H54 (cell line): ENCODE data around the gene NLGN1.
"Not testable (repeated sequence)": the region's sequence is repeated elsewhere in the genome, so short reads cannot be mapped to it uniquely, and the experiment has no call there.

Experiments used
- DNase-seq: peaks from one replicate; pipeline ENCODE4 v3.0.0; 2011; ENCODE audit warnings: low spot score, mixed read lengths; ENCODE audit not compliant: insufficient read length
- FAIRE-seq: peaks from 3 replicates; lab custom pipeline; 2011; peaks lifted over from hg19 to GRCh38; lab: Jason Lieb, UNC
- POLR2A ChIP-seq: IDR thresholded peaks from 2 replicates; pipeline ENCODE4 v1.6.1; 2011; ENCODE audit warnings: low read depth, mild to moderate bottlenecking, low read length

Gene NLGN1

DNA sequence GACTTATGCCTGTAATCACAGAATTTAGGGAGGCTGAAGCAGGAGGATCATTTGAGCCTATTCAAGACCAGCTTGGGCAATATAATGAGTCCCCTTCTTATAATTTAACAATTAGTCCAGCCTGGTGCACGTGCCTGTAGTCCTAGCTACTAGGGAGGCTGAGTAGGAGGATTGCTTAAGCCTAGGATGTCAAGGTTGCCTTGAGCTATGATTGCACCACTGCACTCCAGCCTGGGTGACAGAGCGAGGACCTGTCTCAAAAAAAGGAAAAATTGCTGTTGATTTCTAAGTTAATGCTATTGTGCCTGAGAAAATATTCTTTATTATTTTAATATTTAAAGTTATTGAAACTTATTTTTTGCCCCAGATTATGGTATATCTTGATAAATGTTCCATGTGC lies 159.0 kb downstream of the NLGN1 start:
- no peak for TF ChIP-seq POLR2A
- FAIRE-seq (no peak), DNase-seq (no peak)

DNA sequence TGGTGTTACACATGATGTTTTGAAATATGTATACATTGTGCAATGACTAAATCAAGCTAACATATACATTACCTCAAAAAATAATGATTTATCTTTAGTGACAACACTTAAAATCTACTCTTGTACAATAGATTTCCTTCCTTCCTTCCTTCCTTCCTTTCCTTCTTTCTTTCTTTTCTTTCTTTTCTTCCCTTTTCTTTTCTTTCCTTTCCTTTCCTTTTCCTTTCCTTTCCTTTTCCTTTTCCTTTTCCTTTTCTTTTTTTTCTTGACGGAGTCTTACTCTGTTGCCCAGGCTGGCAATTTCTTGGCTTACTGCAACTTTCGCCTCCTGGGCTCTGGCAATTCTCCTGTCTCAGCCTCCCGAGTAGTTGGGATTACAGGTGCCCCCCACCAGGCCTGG lies 170.5 kb downstream of the NLGN1 start:
- DNase-seq (no peak), FAIRE-seq (peak; percentile 6)

DNA sequence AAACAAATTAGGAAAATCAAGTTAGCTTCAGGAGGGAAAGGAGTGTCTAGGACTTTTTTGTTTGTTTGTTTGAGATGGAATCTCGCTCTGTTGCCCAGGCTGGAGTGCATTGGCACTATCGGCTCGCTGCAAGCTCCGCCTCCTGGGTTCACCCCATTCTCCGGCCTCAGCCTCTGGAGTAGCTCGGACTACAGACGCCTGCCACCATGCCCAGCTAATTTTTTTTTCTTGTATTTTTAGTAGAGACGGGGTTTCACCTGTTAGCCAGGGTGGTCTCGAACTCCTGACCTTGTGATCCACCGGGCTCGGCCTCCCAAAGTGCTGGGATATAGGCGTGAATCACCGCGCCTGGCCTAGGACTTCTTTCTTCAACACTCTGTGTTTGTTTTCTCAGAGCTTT lies 171.1 kb downstream of the NLGN1 start:
- TF ChIP-seq POLR2A: no peak
- FAIRE-seq (no peak), DNase-seq (no peak)

More for the DNA sequence above, 170.5 kb downstream of the NLGN1 start:
- no peak for TF ChIP-seq POLR2A

DNA sequence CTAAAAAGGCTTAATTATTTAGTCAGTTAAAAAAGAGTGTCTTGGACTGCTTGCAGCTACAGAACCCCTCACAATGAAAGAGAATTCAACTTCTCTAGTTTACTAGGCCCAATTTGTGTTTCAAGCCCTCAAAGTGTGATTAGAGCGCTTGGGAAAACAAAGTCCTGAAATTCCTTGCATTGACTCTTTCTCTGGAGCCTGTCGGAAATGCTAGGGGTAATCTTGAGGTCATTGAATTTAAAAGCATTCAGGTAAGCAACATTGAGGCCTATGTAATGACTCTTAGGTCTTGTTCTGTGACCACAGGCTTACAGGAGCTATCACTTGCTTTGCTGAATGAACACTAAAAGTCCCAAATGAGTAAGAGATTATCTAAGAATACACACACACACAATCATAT lies 186.0 kb downstream of the NLGN1 start:
- DNase-seq: no peak
- no peak for TF ChIP-seq POLR2A
- no peak for FAIRE-seq

DNA sequence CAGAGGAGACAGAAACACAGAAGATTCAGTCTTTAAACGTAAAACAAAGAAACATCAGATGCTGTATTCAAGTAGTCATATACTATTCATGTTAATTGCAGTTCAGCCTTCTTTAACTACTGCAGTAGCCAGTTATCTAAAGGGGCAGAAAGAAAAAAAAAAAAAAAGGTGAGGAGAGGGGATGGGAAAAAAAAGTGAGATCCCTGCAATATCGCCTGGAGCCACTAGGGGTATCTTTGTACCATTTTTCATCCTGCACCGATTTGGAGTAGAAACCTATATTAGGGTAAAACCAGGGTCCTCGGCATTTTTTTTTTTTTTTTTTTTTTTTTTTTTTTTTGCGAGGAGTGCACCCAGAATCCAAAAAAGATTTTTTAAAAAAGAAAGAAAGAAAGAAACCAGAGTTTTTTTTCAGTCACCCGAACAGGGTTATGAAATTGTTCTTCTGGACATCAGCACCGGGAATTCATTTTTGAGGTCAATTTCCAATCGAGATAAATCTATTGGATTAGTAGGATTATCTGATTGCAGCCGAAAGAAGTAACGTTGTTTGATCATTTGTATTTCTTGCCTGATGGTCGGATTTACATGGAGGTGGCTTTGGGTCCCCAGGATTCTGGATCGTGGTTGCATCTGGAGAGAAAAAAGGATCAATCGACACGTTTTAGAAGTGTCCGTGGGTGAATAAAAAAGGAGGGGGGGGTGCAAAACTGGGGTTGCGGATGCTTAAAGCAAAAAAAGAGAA lies 186.7 kb downstream of the NLGN1 start:
- DNase-seq (no peak), FAIRE-seq (peak; percentile 41)
- no peak for TF ChIP-seq POLR2A

DNA sequence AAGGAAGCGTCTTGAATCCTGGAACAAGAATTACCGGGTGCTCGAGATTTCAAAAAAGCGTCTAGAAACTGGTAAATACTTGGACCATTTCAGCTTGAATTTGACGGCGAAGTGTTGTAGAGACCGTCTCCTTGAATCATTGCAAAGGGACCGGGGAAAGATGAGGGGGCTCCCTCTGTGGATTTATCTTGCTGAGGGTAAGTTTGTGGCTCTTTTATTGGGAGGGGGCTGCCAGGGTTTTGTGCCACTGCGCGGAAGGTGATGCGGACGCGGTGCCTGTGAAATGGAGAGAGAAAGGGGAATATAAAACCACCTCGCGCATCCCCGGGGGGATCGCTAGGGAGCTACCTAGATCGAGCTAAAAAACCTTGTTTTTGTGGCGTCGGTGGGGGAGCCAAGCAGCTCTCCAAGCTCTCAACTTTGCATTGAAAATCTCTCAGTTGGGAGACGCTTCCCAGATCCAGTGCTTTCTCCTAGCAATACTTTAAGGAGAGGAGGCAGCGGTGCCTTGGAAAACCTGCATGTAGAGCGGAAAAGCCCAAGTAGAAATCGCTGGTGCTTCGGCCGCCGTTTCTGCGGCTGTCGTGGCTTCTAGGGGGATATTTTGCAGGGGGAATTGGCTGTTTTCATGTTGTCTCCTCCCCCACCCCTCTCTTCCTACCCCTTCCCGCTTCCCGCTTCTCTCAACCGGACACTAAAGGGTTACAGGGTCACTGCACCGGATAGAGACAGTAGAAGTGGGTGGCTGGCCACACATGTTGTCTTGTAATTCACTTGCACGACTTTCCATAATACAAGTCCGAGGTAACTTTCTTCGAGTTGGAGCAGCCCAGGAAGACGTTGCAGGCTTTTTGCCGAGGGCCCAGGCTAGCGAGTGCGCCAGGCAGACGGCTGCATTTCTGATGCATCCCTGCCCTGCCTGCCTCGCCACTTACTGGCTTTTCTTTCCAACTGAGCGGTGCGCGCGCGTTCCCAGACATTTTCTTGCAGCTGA lies 187.6 kb downstream of the NLGN1 start:
- no peak for TF ChIP-seq POLR2A
- peak; percentile 77 for FAIRE-seq
- DNase-seq: peak; percentile 7

DNA sequence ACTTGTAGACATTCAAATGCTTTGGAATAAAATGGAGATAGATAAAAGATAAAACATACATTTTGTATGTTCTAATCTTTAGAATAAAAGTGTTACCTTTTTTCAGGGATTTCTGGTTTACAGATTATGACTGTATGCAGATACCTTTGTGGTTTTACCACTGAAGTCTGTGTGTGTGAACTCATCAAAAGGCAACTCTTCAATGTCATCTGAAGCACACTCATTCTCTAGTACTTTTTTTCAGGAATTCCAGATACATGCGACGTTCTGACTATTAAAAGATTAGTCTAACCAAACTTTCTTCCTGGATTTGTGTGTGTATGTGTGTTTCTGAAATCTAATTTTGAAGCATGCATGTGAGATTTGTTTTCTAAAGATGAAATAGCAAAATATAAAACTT lies 188.6 kb downstream of the NLGN1 start:
- peak; percentile 80 for FAIRE-seq

DNA sequence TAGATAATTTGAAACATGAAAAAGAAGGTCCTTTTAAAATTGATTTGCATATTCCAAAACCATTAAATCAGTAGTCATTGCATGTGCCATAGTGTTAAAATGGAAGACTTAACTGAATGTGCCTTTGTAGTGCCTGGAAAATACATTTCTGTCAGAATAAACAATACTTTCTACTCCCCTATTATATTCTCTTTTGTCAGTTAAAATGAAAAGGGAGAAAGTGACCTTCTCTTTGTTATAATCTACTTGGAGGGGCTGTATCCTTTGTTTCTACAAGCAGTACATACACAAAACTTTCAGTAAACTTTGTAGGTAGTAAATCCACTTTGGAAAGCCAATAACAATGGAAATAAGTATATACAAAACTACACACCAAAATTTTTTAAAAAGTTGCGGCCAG lies 189.5 kb downstream of the NLGN1 start:
- no peak for TF ChIP-seq POLR2A
- FAIRE-seq: no peak
- no peak for DNase-seq

More for the DNA sequence above, 188.6 kb downstream of the NLGN1 start:
- TF ChIP-seq POLR2A: no peak
- DNase-seq: no peak

DNA sequence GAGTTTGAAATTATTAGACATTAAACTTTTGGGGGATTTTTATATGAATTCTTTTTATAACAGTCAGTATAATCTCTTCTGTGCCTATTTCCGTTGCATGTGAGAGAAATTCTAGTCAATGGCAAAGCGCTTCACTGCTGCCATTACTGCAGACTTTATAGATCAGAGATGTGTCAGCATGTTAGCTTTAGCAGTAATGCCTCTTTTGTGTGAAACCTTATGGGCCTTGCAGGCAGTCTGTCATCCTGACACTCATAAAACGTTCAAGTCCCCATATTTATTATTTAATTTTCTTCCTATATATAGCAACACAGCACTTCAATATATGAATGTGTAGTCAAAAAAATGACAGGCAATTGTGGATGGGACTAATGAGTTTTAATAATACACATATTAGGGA lies 191.0 kb downstream of the NLGN1 start:
- TF ChIP-seq POLR2A: no peak
- DNase-seq: no peak
- no peak for FAIRE-seq

DNA sequence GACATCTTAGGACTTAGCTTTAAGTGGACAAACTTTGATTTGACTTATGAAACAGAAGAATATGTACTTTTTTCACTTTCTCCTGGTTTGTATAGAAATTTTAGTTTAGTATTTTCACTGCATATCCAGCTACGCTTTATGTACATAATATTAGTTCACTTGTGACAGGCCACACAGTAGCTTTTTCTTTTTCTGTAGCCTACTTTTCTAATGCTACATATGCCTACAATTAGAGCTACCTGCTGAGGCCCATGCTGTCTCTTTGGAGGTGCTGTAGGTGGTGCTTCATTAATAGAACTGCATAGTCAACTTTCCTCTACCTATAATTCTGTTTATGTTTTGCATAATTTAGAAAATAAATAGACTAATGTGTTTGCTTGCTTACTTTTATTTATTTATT lies 191.6 kb downstream of the NLGN1 start:
- TF ChIP-seq POLR2A: no peak
- FAIRE-seq (no peak), DNase-seq (no peak)

DNA sequence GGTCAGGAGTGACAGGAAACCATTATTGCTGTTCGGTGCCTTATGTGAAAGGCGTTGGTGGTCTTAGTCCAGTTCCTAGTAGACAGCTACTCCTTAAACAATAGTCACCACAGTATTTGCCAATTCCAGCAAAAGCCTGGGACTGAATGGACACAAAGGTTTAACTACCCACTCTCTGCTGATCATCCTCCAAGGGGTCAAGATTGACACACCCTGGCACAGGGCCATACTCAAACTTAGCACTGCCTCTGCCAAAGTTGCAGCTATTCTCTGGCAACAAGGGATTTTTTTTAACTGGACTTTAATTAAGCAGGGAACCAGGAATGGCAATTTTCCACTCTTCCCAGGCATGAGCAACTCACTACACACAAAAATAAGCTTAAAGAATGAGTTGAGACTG lies 193.9 kb downstream of the NLGN1 start:
- DNase-seq (no peak), FAIRE-seq (no peak)
- no peak for TF ChIP-seq POLR2A

DNA sequence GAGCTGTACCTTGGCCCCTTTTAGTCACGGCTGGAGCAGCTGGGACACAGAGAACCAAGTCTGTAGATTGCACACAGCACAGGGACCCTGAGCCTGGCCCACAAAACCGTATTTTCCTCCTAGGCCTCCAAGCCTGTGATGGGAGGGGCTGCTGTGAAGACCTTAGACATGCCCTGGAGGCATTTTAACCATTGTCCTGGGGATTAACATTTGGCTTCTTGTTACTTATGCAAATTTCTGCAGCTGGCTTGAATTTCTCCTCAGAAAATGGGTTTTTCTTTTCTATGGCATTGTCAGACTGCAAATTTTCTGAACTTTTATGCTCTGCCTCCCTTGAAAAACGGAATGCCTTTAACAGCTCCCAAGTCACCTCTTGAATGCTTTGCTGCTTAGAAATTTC lies 197.3 kb downstream of the NLGN1 start:
- DNase-seq, FAIRE-seq: not testable (repeated sequence)

DNA sequence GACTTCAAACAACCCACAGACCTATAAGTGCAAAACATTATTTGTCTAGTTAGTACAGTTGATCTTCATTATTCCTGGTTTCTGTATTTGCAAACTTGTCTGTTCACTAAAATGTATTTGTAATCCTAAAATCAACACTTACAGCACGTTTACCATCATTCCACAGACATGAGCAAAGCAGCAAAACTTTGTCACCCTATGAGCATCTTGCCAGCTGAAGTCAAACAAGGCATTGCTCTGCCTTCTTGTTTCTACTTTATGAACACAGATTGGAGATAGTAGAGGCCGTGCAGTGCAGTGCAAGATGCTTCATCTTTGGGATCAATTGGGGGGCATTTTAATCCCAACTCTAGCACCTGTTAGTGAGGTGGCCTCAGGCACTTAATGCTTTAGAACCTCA lies 202.1 kb downstream of the NLGN1 start:
- DNase-seq: no peak
- TF ChIP-seq POLR2A: no peak
- peak; percentile 30 for FAIRE-seq

DNA sequence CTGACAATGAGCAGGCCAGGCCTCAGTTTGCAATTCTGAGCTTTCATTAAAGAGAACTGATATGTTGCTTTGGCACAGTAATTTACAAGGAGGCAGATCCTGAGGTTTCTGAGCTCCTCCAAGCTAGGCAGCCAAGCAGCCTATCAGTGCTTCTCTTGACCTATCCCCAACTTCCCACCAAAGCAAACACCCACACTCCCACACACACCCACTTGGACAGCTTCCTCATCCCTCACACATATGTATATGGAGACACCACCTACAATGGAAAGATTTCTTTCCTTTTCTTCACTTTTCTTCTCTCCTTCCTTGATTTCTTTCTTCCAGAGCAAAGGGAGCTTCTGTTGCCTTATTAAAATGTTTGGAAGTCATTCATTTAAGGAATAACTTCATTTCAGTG lies 217.0 kb downstream of the NLGN1 start:
- no peak for FAIRE-seq
- DNase-seq: no peak
- no peak for TF ChIP-seq POLR2A
